Thymus (tissue), 2 donors: ENCODE measurements around the gene BORCS5. TPM values are rescaled to one million over a fixed set of nuclear protein-coding genes. Genes with fewer than 3 reads are reported as not detected.

Experiments used
- polyA plus RNA-seq: library from polyadenylated mRNA; stranded (reverse); fragments of 200-250 nt; gene quantifications from one replicate; pipeline ENCODE4 v1.2.3, GENCODE V29; 2013
- total RNA-seq: library from RNA; stranded (reverse); fragments of 120-200 nt; gene quantifications from one replicate; pipeline ENCODE4 v1.2.4, GENCODE V29; 2013
- donor health status: healthy.

Gene BORCS5
- total and polyA plus RNA-seq, 2 donors = 6.0 to 7.0 TPM

Other genes starting within 250 kb of the BORCS5 start
- 11.7 TPM for gene LRP6, start 90.0 kb upstream of the BORCS5 start, total RNA-seq
- 3.3 TPM for gene LRP6, start 90.0 kb upstream of the BORCS5 start, polyA plus RNA-seq
- gene MANSC1, start 6.8 kb upstream of the BORCS5 start, total RNA-seq = 1.0 TPM
- 4.6 TPM for gene MANSC1, start 6.8 kb upstream of the BORCS5 start, polyA plus RNA-seq
- gene DUSP16, start 205.8 kb downstream of the BORCS5 start, total RNA-seq = 19.1 TPM
- 18.2 TPM for gene DUSP16, start 205.8 kb downstream of the BORCS5 start, polyA plus RNA-seq